Heart left ventricle (tissue), 16 donors: ENCODE results near the gene NSMF. TPM values are rescaled to one million over a fixed set of nuclear protein-coding genes. Genes with fewer than 3 reads are reported as not detected.
A peak's percentile ranks its signal among the peaks of the same experiment; 100 is the strongest.

Experiments
- ATAC-seq, 4 donors: fragments of 200-7000 bp; cut with Tn5 transposase; one replicate each; pipeline ENCODE4 v1.9.1; 2020 to 2022; ENCODE audit warnings: moderate library complexity in 4 of 4, mild to moderate bottlenecking in 3 of 4, moderate number of reproducible peaks in 1 of 4
- DNase-seq, 5 donors: peaks; one replicate each; pipeline ENCODE4 v3.0.0-alpha.2; 2020
- H3K27ac ChIP-seq, 12 donors: fragments of 200-600 bp; sonication (generic) in 4 of 12; one replicate each; pipeline versions ENCODE4 v1.5.0 to v1.8.0; 2016 to 2022; ENCODE audit warnings: mild to moderate bottlenecking in 2 of 12
- H3K27me3 ChIP-seq, 9 donors: fragments of 200-600 bp; sonication (generic) in 2 of 9; one replicate each; pipeline versions ENCODE4 v1.5.1 to v1.8.0; 2016 to 2022; ENCODE audit warnings: mild to moderate bottlenecking in 3 of 9
- H3K36me3 ChIP-seq, 9 donors: fragments of 200-600 bp; sonication (generic) in 2 of 9; one replicate each; pipeline versions ENCODE4 v1.5.0 to v1.8.0; 2018 to 2022; ENCODE audit warnings: mild to moderate bottlenecking in 2 of 9
- H3K4me1 ChIP-seq, 12 donors: fragments of 200-600 bp; sonication (generic) in 4 of 12; one replicate each; pipeline versions ENCODE4 v1.5.0 to v1.8.0; 2016 to 2022; ENCODE audit warnings: mild to moderate bottlenecking in 3 of 12
- H3K4me3 ChIP-seq, 12 donors: fragments of 200-600 bp; sonication (generic) in 4 of 12; one replicate each; pipeline versions ENCODE4 v1.5.0 to v1.8.0; 2017 to 2022; ENCODE audit warnings: mild to moderate bottlenecking in 9 of 12, moderate library complexity in 4 of 12
- H3K9me3 ChIP-seq, 12 donors: fragments of 200-600 bp; sonication (generic) in 4 of 12; one replicate each; pipeline versions ENCODE4 v1.5.0 to v1.8.0; 2016 to 2022; ENCODE audit warnings: mild to moderate bottlenecking in 1 of 12
- CTCF ChIP-seq, 12 donors: fragments of 200-600 bp; sonication (generic) in 4 of 12; IDR thresholded peaks; one replicate each; pipeline versions ENCODE4 v1.5.0 to v1.8.0; 2018 to 2022; ENCODE audit warnings: antibody characterized with exemption in 12 of 12, mild to moderate bottlenecking in 5 of 12
- POLR2A ChIP-seq, 2 donors: fragments of 450-650 bp; IDR thresholded peaks; one replicate each; pipeline ENCODE4 v1.6.1; 2017; ENCODE audit warnings: antibody characterized with exemption in 2 of 2, mild to moderate bottlenecking in 2 of 2, moderate library complexity in 2 of 2
- WGBS, 4 donors: extraction: QIAGEN DNeasy Blood & Tissue Kit in 2 of 4; methylation state at CpG; one replicate each; pipeline versions ENCODE4 v1.1.5 to v1.1.7; 2013 to 2018; 5-methylcytosine and 5-hydroxymethylcytosine counted together
- intact Hi-C, 10 donors: fragments of 100-400 bp; cut with DNase I; formaldehyde crosslinking; loops; one replicate each; pipeline versions ENCODE4 v1.11.1 to v1.14.2; 2022
- polyA plus RNA-seq, 2 donors: library from polyadenylated mRNA; stranded (reverse); fragments of 200-250 nt; gene quantifications; one replicate each; pipeline ENCODE4 v1.2.3, GENCODE V29; 2013
- total RNA-seq, 9 donors: library from RNA; depleted of rRNA in 2 of 9; stranded (reverse); fragments of >200 nt in 2 of 9; fragmentation: NEBNext Ultra II Directional in 3 of 9; extraction: Animal tissue kit (Norgen Biotek cat#: 25700) in 3 of 9; gene quantifications; one replicate each; pipeline versions ENCODE4 v1.1.0 to v1.2.4, GENCODE V29; 2016 to 2023
- donor health status: ischemic (EF 13 %, LVEDD 7.1; RV severe dilation, severe dysfunction).
- donor health status: healthy with polysubstance abuse.
- donor health status: DM: no; HTN: yes; CAD: no.
- donor health status: DM: no; HTN: no; CAD: no.
- donor health status: ischemic (EF 25% LVEDD 6.9; RV normal size, moderate dysfunction).
- donor health status: ischemic (EF 25% LVEDD 5.7; RV mildly dilated, moderate dysfunction).
- donor health status: healthy.
- donor health status: DM: yes; HTN: yes; CAD: no.
- donor health status: ischemic (EF 35%, LVEDD 5.7; RV mildly dilated, moderate dysfunction).
- donor health status: nonischemic (EF 11% LVEDD 7.7; RV severe dilation, severe dysfunction).
- donor health status: DM: yes; HTN: yes; CAD: no.
- donor health status: PGD.
- donor health status: ischemic (EF 29% LVEDD 5.4; RV normal size, mild dysfunction).
- donor health status: nonischemic (EF 23%, LVEDD 6.1; RV moderate dilation, normal function).

Gene NSMF
- total and polyA plus RNA-seq, 11 donors = 7.5 to 22.1 (median 13.4) TPM

DNA sequence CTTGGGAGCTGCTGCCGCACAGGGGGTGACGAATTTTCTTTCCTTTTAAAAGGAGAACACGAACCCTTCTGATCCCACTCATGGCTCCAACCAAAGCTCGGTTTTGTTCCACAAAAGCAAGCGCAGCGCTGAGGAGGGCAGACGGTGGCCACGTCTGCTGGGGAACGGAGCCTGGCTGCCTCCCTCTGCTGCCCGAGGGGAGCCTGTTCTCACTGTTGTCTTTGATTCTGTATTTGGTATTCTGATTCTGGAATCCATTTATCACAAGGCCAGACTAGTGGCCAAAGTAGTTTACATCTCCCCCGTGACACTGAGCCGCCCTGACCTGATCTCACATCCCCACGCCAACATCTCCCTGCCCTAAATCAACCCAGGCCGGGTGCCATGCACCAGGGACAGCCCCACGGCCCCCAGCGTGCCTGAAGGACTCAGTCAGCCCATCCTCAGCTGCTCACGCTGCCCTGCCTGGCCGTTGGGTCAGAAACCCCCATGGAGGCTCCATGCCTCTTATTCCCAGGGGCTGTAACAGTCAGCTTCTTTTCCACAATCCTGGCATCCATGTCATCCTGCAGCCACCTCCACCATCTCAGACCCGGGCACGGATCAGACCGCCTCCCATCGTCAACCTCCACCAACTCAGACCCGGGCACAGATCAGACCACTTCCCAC lies 6.7 kb upstream of the NSMF start:
- no peak for TF ChIP-seq POLR2A (IDR thresholded peaks at IDR 0.05)
- TF ChIP-seq CTCF (IDR thresholded peaks at IDR 0.05) = no peak
- H3K4me3 ChIP-seq = no peak overlapping the region
- peak in 2 of 5 donors; percentile 16 to 48 for DNase-seq

GRCh38 chr9:137465000-137465719 lies 6.0 kb upstream of the NSMF start:
- peaks cover 0 to 4% (median 0%) of the 10 kb centered on the region in 9 donors for H3K36me3 ChIP-seq
- H3K27ac ChIP-seq = no peak overlapping the region
- peak in 3 of 5 donors; percentile 14 to 23 (median 14) for DNase-seq
- no peak for ATAC-seq
- intact Hi-C loops = loop anchor here in 1 of 10 donors (10.0 kb wide), 1 partner anchor 60 kb away; no protein-coding TSS in a partner anchor
- no peak overlapping the region for H3K4me3 ChIP-seq
- TF ChIP-seq CTCF (IDR thresholded peaks at IDR 0.05) (no peak), POLR2A (IDR thresholded peaks at IDR 0.05) (no peak)
- H3K4me1 ChIP-seq = peaks cover 0 to 18% (median 0%) of the 10 kb centered on the region in 12 donors
- 85 to 94% (median 91%) methylated on average over 17 to 23 of the region's 23 CpGs for WGBS, 4 donors
- H3K9me3 ChIP-seq = no peaks in the 10 kb centered on the region
- H3K27me3 ChIP-seq = peaks cover 0 to 7% (median 0%) of the 10 kb centered on the region in 9 donors

More for the DNA sequence above, 6.7 kb upstream of the NSMF start:
- WGBS, 4 donors = 89 to 93% (median 90%) methylated on average over 23 of the region's 23 CpGs
- no peak for ATAC-seq
- H3K27ac ChIP-seq = no peak overlapping the region
- H3K36me3 ChIP-seq = peaks cover 0 to 4% (median 0%) of the 10 kb centered on the region in 9 donors
- no peaks in the 10 kb centered on the region for H3K9me3 ChIP-seq
- peaks cover 0 to 15% (median 0%) of the 10 kb centered on the region in 12 donors for H3K4me1 ChIP-seq
- H3K27me3 ChIP-seq = peaks cover 0 to 7% (median 0%) of the 10 kb centered on the region in 9 donors
- intact Hi-C loops = loop anchor here in 1 of 10 donors (10.0 kb wide), 1 partner anchor 61 kb away; no protein-coding TSS in a partner anchor

- ATAC-seq (no peak), DNase-seq (peak in 3 of 5 donors; percentile 19 to 58 (median 23))
- intact Hi-C loops = loop anchor here in 1 of 10 donors (10.0 kb wide), 1 partner anchor 60 kb away; no protein-coding TSS in a partner anchor
- H3K4me1 ChIP-seq = peaks cover 2 to 25% (median 4%) of the 10 kb centered on the region in 12 donors
- WGBS, 4 donors = 92 to 95% (median 94%) methylated on average over 11 to 28 of the region's 28 CpGs
- H3K9me3 ChIP-seq = no peaks in the 10 kb centered on the region
- peaks cover 0 to 7% (median 0%) of the 10 kb centered on the region in 9 donors for H3K27me3 ChIP-seq
- TF ChIP-seq POLR2A (IDR thresholded peaks at IDR 0.05) (no peak), CTCF (IDR thresholded peaks at IDR 0.05) (no peak)
- no peak overlapping the region for H3K27ac ChIP-seq
- no peak overlapping the region for H3K4me3 ChIP-seq
- peaks cover 0 to 4% (median 0%) of the 10 kb centered on the region in 9 donors for H3K36me3 ChIP-seq
Measured at GRCh38 chr9:137464291-137464999, 5.3 kb upstream of the NSMF start.
